NB4 (cell line): ENCODE results near the gene CNTN5.

Experiments
- MYC ChIP-seq: IDR thresholded peaks from 2 replicates; pipeline ENCODE4 v1.6.1; 2011; ENCODE audit warnings: low read depth, low read length
- POLR2A ChIP-seq: IDR thresholded peaks from 2 replicates; pipeline ENCODE4 v1.6.1; 2011; ENCODE audit warnings: mild to moderate bottlenecking; ENCODE audit not compliant: insufficient read length; ENCODE audit errors: extremely low read depth
- TF ChIP-seq, protein P1 (sequence below): IDR thresholded peaks from one replicate; pipeline ENCODE4 v1.5.1; 2012; ENCODE audit warnings: low read depth, low read length
- TF ChIP-seq, protein P2 (sequence below): IDR thresholded peaks from 2 replicates; pipeline ENCODE4 v1.6.1; 2011; ENCODE audit warnings: low read depth, low read length

DNA sequence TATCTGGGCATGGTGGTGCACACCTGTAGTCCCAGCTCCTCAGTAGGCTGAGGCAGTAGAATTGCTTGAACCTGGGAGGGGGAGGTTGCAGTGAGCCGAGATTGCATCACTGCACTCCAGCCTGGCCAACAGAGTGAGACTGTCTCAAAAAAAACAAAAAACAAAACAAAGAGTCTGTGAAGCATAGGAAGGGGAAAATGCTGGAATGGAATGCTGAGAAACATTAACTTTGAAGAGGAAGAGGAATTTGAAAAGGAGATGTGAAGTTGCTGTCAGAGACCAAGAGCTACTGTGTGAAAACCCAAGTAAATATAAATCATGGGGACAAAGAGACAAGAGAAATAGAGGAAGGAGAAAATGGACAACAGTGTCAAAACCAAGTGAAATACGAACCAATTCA lies 1211.3 kb downstream of the CNTN5 start:
- TF ChIP-seq, protein P1, sequence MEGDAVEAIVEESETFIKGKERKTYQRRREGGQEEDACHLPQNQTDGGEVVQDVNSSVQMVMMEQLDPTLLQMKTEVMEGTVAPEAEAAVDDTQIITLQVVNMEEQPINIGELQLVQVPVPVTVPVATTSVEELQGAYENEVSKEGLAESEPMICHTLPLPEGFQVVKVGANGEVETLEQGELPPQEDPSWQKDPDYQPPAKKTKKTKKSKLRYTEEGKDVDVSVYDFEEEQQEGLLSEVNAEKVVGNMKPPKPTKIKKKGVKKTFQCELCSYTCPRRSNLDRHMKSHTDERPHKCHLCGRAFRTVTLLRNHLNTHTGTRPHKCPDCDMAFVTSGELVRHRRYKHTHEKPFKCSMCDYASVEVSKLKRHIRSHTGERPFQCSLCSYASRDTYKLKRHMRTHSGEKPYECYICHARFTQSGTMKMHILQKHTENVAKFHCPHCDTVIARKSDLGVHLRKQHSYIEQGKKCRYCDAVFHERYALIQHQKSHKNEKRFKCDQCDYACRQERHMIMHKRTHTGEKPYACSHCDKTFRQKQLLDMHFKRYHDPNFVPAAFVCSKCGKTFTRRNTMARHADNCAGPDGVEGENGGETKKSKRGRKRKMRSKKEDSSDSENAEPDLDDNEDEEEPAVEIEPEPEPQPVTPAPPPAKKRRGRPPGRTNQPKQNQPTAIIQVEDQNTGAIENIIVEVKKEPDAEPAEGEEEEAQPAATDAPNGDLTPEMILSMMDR: no peak
- TF ChIP-seq POLR2A: no peak
- TF ChIP-seq, protein P2, sequence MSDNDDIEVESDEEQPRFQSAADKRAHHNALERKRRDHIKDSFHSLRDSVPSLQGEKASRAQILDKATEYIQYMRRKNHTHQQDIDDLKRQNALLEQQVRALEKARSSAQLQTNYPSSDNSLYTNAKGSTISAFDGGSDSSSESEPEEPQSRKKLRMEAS: no peak
- TF ChIP-seq MYC: no peak
